Cerebellar nuclear complex (tissue), 1 donor: ENCODE results near the gene DCT.

Experiments used
- DNase-seq, 2 experiments: peaks; one replicate each; lab custom pipeline; 2025; lab: John Stamatoyannopoulos, UW

DCT gene

GRCh38 chr13:94454334-94454733 lies 25.1 kb downstream of the DCT start:
- DNase-seq, result no peak

DNA sequence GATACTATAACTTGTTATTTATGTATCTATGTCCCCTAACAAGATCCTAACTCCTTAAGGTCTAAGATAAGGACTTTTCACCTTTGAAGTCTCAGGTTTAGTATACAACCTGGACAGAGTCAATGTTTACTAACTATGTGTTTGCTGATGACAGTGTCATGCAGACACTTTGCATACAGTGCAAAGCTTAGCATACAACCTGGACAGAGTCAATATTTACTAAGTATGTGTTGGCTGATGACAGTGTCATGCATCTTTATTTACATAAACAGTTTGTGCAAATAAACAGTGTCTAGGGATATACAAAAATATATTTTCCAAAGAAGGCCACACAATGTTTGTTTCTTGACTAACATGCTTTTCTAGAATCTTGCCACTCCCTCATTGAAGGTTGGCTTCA lies 34.7 kb downstream of the DCT start:
- DNase-seq, result no peak

DNA sequence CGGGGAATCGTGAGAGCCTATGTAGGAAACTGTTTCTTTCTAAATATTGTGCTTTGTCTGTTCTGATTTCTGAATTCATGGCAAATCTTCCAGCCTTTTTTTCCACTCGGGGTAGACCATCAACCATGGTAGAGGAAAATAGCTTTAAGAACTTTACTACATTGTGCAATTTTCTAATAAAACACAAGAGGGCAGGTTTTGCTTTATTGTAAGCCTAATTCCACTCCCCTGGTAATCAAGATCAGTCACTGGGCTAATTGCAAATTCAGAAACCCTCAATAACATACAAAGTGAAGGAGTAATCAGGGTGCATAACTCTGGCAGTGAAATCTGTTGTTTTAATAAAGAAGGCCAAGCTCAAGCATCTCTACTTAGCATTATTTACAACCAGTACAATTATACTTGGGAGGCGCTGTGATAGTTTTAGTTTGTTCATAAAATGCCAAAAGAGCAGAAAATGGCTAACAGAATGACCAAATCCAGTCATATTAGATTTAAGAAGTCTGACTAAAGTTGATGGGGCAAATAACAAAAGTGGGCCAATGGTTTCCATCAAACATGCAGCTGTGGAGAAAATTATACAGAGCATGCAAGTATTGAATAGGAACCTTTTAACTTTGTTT lies 43.8 kb downstream of the DCT start:
- DNase-seq, result no peak

DNA sequence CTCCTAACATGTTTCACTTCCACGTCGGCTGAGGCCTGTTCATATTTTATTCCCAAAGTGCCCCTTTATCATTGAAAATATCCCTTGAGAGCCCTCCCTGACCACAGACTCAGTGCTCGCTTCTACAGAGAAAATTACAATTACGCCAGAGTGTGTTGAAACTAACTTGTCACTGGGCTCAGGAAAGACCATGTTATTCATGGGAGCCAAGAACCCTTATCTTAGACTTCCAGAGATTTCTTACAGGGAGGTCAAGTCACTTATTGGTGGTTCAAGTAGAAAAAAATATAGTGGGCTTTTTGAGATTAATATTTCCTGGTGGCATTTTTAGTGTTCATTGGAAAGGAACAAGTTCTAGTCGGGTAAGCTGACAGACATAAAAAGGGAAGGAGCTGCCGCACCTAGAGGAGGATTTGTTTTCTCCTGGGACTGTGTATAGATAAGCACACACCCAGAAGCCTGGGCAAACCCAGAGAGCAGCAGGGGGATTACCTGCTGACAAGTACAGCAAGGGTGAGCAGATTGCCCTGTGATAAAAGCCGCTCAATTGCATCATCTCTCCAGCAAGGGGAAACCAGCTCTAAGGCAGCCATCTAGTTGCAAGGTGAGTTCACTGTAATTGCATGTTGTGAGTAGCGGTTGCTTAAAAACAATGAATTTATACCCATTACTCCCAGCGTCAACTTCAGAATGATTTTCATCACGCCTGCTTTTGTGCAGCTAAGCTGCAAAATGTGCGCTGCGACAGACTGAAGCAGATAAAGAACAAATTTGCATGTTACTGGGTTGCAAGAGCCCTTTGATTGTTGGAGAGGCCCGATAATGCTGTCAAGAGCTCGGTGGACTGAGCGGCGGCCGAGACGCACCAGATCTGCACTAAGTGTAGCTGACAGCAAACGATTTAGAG lies 46.2 kb downstream of the DCT start:
- DNase-seq, result no peak

GRCh38 chr13:94431987-94432386 lies 47.5 kb downstream of the DCT start:
- no peak for DNase-seq

DNA sequence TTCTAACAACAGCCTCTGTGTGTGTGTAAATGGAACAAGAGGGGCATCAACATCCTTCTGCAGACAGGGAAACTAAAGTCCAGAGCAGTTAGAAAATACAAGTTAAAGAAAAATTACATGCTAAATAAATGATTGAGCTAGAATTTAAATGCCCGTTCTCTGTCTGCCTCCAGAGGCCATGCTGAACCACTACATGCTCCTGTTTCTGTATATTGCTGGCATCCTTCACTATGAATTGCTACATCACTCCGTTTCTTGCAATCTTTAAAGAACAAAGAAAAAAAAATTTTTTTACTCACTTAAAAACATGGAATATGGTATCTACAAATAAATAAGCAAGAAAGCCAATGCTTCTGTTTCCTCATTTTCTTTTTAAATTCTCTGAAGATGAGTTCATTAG lies 47.9 kb downstream of the DCT start:
- DNase-seq, result no peak

- DNase-seq, result no peak
Measured at GRCh38 chr13:94427313-94427953, 52.0 kb downstream of the DCT start.

- no peak for DNase-seq
Measured at GRCh38 chr13:94419925-94420305, 59.6 kb downstream of the DCT start.

- no peak for DNase-seq
Measured at GRCh38 chr13:94419304-94419924, 60.1 kb downstream of the DCT start.

GRCh38 chr13:94417294-94417693 lies 62.2 kb downstream of the DCT start:
- DNase-seq, result no peak

DNA sequence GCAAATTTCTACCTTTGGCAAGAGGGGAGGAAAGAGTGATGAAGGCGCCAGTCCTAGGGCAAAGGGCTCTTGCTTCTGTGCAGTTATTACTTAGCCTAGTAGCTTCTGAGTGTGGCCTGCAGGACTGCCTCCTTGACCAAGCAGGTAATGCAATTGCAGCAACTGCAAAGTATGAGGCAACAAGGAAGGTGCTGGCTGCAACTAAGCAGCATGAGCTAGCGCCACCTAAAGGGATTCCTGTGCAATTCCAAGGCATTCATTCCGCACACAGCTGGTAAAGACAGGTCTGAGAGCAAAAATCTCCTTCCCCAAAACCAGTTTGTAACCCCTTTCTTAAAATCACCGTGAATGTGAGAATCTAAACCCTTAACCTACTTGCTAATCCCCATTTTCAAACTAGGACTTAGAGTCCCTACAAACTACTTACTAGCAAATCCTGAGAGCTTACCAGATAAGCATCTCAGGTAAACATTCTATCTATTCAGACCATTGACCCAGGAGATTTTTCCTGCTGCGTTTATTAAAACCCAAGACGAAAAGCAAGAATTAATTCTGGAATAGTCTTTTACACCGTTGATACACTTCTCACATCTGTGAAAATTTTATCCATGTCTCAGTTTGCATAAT lies 62.9 kb downstream of the DCT start:
- no peak for DNase-seq

DNA sequence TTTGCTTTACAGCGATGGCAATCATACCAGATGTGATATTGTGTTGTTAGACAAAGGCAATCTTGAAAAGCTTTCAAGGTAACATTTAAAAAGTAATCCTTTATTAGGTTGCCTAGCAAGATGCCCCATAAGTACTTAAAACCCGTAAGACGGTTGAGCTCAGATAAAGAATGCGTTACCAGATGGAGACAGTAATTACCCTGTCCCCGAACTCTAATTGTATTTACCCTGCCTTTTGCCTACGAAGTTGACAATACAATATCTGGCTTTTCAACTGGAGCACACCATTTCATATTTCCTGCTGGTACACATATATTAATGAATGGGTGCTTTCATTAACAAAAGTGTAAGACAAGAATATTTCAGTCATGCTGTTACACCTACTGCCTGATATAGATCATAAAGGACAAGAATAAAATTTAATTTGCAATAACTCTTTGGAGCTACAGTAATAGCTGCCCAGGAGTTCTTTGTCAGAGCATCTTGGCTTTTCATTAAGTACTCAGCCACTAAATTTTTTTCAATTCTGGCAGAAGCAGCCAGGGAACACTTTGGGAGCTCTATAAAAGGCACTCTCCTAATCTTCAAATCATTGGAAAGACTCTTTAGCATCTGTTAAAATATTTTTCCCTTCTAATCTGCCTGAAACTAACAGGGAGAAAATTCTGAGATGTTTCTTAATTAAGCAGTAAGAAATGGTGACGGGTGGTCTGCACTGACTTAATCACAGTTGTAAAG lies 63.8 kb downstream of the DCT start:
- no peak for DNase-seq

DNA sequence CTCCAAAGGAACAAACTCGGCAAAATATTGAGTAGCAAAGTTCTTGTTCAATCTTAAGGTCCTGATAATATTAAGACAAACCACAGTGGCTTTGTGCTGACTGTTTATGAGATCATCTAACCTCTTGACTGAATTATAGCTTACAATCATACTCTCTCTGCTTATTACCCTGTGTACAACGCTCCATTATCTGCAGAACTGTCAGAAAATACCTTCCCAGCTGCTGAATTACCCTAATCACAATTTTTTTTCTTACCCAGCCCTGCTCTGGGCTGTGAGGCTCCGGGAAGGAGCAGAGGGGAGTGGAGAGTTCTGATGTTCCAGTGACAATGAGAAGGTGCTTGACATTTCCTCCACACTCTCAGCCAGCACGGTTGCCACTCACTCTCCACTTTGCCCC lies 64.8 kb downstream of the DCT start:
- DNase-seq, result no peak

DNA sequence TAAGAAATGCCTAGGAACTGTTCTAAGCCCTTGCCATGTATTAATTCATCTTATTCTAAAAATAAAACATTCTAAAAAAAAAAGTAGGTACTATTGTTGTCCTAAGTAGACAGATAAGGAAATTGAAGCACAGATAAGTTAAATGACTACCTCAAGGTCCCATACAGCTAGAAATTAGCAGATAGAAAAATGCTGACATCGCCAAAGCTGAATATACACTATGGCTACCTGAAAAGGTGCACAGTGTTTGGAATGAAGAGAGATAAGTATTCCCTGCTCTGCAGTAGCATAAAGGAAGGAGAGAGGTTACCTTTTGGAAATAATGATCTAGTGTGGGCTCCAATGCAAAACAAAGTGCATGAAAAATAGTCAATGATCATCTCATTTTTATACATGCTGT lies 65.3 kb downstream of the DCT start:
- no peak for DNase-seq

DNA sequence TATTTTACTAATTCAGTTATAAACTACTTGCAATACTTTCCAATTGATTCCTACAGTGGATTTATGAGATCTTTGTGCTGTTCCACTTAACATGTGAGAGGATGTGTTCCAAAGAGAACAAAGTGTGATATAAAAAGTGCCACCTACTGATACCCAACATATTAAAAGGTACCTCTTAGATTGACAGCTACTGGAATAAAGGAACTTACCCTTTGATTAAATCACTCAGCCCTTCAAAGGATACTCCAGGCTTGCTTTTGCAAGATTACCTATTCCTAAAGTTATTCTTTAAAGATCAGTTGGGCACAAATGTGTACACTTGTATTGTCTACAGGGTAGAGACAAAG lies 65.9 kb downstream of the DCT start:
- DNase-seq, result no peak

DNA sequence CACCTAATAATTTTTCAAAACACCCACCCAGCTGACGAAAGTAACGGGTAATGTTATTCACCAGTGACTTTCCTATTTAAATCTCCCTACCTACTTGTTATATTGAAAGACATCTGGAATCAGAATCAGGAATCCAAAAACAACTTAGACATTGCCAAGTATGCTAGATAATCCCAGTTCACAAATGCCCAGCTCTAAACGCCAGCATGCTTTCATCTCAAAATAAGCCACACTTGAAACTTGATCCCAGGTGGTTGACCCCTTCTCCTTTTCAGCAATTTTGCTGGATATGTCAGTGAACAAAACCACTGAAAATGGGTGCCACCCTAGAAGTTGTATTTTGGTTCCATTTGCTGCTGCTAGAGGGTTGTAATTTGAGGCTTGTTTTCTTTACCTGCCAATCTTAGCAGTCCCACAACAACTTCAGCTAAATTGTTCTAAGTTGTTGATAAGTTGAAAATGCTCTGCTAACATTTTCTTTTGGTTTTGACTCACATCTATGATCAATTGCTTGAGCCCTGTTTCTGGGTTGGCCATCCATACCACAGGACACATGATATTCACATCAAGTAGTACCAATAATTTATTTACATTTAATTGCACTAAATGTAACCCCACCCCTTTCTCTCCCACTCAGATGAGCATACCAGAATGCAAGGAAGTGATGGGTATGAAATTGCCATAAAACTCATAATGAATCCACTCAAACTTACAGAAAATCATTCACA lies 66.4 kb downstream of the DCT start:
- DNase-seq, result no peak

GRCh38 chr13:94411747-94412146 lies 67.7 kb downstream of the DCT start:
- no peak for DNase-seq

- no peak for DNase-seq
Measured at GRCh38 chr13:94408314-94409036, 71.0 kb downstream of the DCT start.

GRCh38 chr13:94400874-94401273 lies 78.6 kb downstream of the DCT start:
- DNase-seq, result no peak

DNA sequence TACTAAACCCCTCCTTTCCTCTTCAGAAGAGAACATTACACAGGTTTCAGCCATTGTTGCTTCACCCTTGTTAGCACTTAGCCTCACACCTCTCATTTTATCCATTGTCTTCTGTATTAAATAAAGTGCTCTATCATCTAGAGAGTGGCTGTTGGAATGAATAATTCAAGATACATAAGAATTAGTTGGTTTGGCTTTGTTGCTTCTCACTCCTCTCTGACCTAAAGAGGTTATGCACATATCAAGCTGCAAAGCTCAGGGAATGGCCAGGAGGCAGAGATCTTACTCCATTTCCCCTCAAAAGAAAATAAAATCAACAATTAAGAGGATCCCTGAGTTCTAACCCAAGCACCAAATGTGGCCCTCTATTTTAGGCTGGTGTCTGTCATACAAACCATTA lies 79.7 kb downstream of the DCT start:
- no peak for DNase-seq
